NCI-H460 (cell line): ENCODE results near the gene LRRC34. TPM values are rescaled to one million over a fixed set of nuclear protein-coding genes. Genes with fewer than 3 reads are reported as not detected.
A peak's percentile ranks its signal among the peaks of the same experiment; 100 is the strongest.

Source experiments
- DNase-seq: peaks from one replicate; pipeline ENCODE4 v3.0.0-alpha.2; 2016; ENCODE audit warnings: low read depth; ENCODE audit errors: extremely low read depth
- total RNA-seq: library from RNA; depleted of rRNA; stranded (reverse); fragments of >200 nt; shearing (Covaris generic); gene quantifications from 2 replicates; pipeline ENCODE4 v1.2.3, GENCODE V29; 2014; rRNA removed

Gene LRRC34
- total RNA-seq, 1 experiment from 2014 or later = 13.7 TPM

- peak; percentile 35 for DNase-seq
These were observed 43.2 kb downstream of the LRRC34 start, which contains the start of gene ACTRT3 for GRCh38 chr3:169769287-169770181. Gene ACTRT3 (minus strand): TSS chr3:169769561. CDS start chr3:169769520, 41 bp downstream.

- peak; percentile 68 for DNase-seq
These were observed 47.7 kb downstream of the LRRC34 start, which contains the start of gene TERC for GRCh38 chr3:169764882-169765612. Gene TERC (minus strand): TSS chr3:169765060.

- DNase-seq = no peak
These were observed 48.3 kb downstream of the LRRC34 start for GRCh38 chr3:169764312-169764881.

- DNase-seq = no peak
These were observed 52.2 kb downstream of the LRRC34 start for GRCh38 chr3:169760479-169760878.

GRCh38 chr3:169759256-169759655 is 53.4 kb downstream of the LRRC34 start:
- no peak for DNase-seq

- no peak for DNase-seq
These were observed 54.2 kb downstream of the LRRC34 start for GRCh38 chr3:169758359-169758994.

GRCh38 chr3:169755488-169755887 is 57.2 kb downstream of the LRRC34 start:
- DNase-seq = no peak

GRCh38 chr3:169754711-169755110 is 58.0 kb downstream of the LRRC34 start:
- no peak for DNase-seq

- no peak for DNase-seq
These were observed 60.8 kb downstream of the LRRC34 start for GRCh38 chr3:169751875-169752274.

GRCh38 chr3:169750665-169751064 is 62.0 kb downstream of the LRRC34 start:
- DNase-seq = no peak

GRCh38 chr3:169748670-169749069 is 64.0 kb downstream of the LRRC34 start:
- DNase-seq = no peak

- DNase-seq = no peak
These were observed 65.8 kb downstream of the LRRC34 start for GRCh38 chr3:169746924-169747323.

GRCh38 chr3:169744366-169745054 is 68.2 kb downstream of the LRRC34 start:
- no peak for DNase-seq

Other genes with a start within 250 kb of the LRRC34 start
- gene MECOM, start 149.2 kb downstream of the LRRC34 start, total RNA-seq = 0.07 TPM in 1 of 2 replicates, not detected in the other
- gene TERC, start 47.8 kb downstream of the LRRC34 start, total RNA-seq = 14.7 and 17.6 TPM in 2 replicates
- gene ACTRT3, start 43.3 kb downstream of the LRRC34 start, total RNA-seq = 0.26 and 0.67 TPM in 2 replicates
- gene MYNN, start 39.5 kb downstream of the LRRC34 start, total RNA-seq = 10.7 and 14.7 TPM in 2 replicates
- gene LRRIQ4, start within 50 bp of the LRRC34 start, total RNA-seq = 0.10 and 0.17 TPM in 2 replicates
- not detected in 2 replicates for gene LRRC31, start 57.0 kb upstream of the LRRC34 start, total RNA-seq
- gene SAMD7, start 98.7 kb upstream of the LRRC34 start, total RNA-seq = not detected in 2 replicates
- gene SEC62, start 153.9 kb upstream of the LRRC34 start, total RNA-seq = 20.1 and 30.2 TPM in 2 replicates
- gene GPR160, start 225.1 kb upstream of the LRRC34 start, total RNA-seq = 2.1 and 3.2 TPM in 2 replicates